Measurements from ENCODE around the gene U2SURP.

- peak; percentile 96 to 98 for TF ChIP-seq POLR2AphosphoS5 (IDR thresholded peaks at IDR 0.05; ENCODE audit: insufficient read depth in 1 of 2, low read depth in 1 of 2)
- TF ChIP-seq, protein P1, sequence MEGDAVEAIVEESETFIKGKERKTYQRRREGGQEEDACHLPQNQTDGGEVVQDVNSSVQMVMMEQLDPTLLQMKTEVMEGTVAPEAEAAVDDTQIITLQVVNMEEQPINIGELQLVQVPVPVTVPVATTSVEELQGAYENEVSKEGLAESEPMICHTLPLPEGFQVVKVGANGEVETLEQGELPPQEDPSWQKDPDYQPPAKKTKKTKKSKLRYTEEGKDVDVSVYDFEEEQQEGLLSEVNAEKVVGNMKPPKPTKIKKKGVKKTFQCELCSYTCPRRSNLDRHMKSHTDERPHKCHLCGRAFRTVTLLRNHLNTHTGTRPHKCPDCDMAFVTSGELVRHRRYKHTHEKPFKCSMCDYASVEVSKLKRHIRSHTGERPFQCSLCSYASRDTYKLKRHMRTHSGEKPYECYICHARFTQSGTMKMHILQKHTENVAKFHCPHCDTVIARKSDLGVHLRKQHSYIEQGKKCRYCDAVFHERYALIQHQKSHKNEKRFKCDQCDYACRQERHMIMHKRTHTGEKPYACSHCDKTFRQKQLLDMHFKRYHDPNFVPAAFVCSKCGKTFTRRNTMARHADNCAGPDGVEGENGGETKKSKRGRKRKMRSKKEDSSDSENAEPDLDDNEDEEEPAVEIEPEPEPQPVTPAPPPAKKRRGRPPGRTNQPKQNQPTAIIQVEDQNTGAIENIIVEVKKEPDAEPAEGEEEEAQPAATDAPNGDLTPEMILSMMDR (IDR thresholded peaks at IDR 0.05) = peak in 1 of 3 experiments; percentile 17
Measured at GRCh38 chr3:143001369-143002082, at the start of gene U2SURP.
